Activated CD8-positive, alpha-beta memory T cell treated with anti-CD3 and anti-CD28 coated beads for 36 hours (primary cell): Measurements from ENCODE around the gene CCT6B. TPM values are rescaled to one million over a fixed set of nuclear protein-coding genes. Genes with fewer than 3 reads are reported as not detected.
"Not testable (repeated sequence)": the region's sequence is repeated elsewhere in the genome, so short reads cannot be mapped to it uniquely, and the experiment has no call there.

Experiments used
- CTCF ChIA-PET: fragments of 350-600 bp; sonication (Branson Sonifier 250); formaldehyde crosslinking; loops from one replicate; lab custom pipeline; 2021; ENCODE audit warnings: antibody characterized with exemption; lab: Charles Lee
- POLR2A ChIA-PET: fragments of 350-600 bp; sonication (Branson Sonifier 250); formaldehyde crosslinking; loops from one replicate; lab custom pipeline; 2021; ENCODE audit warnings: antibody characterized with exemption; lab: Charles Lee
- total RNA-seq, 2 experiments: library from RNA; stranded (reverse); gene quantifications; one replicate each; pipeline ENCODE4 v1.2.3, GENCODE V29; 2021

The CCT6B gene, protein sequence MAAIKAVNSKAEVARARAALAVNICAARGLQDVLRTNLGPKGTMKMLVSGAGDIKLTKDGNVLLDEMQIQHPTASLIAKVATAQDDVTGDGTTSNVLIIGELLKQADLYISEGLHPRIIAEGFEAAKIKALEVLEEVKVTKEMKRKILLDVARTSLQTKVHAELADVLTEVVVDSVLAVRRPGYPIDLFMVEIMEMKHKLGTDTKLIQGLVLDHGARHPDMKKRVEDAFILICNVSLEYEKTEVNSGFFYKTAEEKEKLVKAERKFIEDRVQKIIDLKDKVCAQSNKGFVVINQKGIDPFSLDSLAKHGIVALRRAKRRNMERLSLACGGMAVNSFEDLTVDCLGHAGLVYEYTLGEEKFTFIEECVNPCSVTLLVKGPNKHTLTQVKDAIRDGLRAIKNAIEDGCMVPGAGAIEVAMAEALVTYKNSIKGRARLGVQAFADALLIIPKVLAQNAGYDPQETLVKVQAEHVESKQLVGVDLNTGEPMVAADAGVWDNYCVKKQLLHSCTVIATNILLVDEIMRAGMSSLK
- under 1 TPM; 0.92 to 0.99 TPM for total RNA-seq

DNA sequence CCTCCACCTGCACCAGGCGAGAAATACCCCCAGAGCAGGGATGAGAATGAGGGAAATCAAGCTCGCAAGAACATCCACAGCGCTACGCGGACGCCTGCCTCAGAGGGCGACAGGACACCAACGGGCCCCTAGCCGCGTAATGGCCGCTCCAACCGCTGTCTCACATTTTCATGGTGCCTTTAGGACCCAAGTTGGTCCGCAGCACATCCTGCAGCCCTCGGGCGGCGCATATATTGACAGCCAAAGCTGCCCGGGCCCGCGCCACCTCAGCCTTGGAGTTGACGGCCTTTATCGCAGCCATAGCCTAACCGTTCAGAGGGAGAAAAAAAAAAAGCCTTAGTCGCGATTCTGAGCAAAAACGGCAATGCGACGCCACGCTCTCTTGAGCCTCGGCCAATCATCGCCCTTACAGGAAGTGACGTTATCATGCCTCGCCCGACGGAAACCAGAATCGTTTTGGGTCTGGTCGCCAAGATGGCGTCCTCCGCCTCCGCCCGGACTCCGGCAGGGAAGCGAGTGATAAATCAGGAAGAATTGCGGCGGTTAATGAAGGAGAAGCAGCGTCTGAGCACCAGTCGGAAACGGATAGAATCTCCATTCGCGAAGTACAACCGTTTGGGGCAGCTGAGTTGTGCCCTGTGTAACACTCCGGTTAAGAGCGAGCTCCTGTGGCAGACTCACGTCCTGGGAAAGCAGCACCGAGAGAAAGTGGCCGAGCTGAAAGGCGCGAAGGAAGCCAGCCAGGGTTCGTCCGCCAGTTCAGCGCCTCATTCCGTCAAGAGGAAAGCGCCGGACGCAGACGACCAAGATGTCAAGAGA is at the start of gene CCT6B, which contains the start of gene ZNF830:
CCT6B (minus strand) TSS at position 368 of the 819 bp plus-strand sequence; CDS start at position 301, 67 bp downstream.
ZNF830 (plus strand) TSS at position 448 of the 819 bp plus-strand sequence; CDS start at position 475, 27 bp downstream.
- ChIA-PET POLR2A (interaction anchor here (0.8 to 1.4 kb wide), 3 partner anchors 18 to 128 kb away, joined by 3 read pairs; no protein-coding TSS in a partner anchor), CTCF (interaction anchor here (1.7 kb wide), 1 partner anchor 158 kb away, joined by 6 read pairs; the partner anchor contains the start of gene RAD51D)

DNA sequence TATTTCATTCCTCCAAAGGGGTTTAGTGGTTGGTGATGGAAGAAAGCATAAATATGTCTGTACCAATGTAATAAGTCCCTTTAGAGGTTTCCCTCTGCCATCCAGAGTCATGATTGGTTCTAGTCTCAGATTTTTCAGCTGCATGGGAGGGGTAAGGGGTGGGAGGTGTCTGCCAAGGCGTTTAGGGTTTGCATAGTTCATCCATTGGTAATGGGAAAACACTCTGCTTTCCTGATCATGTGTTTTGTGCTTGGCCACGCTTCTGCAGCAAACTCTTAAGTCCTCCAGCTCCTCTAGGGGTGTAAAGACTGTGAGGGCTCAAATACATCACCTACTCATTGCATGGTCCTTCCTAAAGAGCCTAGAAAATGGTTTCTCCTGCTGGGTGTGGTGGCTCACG is 48.8 kb upstream of the CCT6B start:
- POLR2A ChIA-PET = no interaction called here
- CTCF ChIA-PET = no interaction called here

DNA sequence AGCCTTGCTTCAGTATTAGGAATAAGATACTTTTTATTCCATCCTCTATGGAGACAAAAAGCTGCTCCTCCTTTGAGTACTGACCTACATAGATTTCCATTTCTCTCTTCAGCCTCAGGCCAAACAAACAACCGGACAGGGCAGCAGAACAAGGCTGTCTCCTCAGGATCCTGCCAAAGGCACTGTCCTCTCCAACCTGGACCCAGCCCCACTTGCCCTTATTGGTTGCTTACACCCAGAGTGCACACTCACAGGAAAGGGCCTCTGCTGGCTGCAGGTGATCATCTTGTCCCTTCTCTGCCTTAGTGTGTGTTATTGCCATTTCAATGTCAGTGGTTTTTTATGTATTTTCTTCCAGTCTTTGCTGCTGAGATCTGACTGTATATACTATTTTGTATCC is 45.7 kb upstream of the CCT6B start:
- CTCF ChIA-PET = no interaction called here
- POLR2A ChIA-PET = no interaction called here

DNA sequence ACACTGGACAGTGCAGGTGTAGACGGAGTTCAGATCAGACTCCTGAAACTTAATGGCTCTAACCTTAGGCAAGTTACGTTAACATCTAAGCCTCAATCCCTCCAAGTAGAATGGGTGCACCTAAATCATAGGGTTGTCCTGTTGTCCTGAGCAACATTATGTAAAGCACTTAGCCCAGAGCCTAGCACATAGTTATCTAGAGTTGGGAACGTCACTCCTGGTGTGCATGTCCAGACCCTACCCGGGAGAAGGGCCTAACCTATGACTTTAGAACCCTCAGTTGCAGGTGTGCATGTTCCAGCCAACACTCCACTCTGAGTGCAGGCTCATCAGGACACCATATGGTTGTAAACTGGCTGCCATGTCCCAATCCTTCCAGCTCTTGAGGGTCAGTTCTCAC is 45.1 kb upstream of the CCT6B start:
- ChIA-PET CTCF (no interaction called here), POLR2A (no interaction called here)

DNA sequence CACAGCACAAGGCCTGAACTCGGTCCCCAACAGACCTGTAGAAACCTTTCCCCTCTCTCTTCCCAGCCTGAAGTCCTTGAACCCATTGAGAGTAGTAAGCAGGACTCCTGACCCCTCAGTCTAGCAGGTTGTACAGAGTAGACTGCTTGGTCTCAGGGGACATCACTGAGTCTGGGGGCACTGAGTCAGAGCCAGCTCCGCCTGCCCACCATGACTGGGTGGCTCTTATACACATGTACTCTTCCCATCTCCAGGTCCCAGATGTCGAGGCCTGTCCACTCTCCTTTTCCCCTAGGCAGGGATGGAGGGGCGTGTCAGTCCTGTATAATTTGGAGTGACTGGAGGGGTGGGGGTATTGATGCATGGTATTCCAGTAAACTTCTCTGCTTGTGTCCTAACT is 42.5 kb upstream of the CCT6B start:
- ChIA-PET POLR2A (no interaction called here), CTCF (interaction anchor here (0.9 to 1.3 kb wide), 3 partner anchors 10 to 116 kb away, joined by 3 read pairs; no protein-coding TSS in a partner anchor)

DNA sequence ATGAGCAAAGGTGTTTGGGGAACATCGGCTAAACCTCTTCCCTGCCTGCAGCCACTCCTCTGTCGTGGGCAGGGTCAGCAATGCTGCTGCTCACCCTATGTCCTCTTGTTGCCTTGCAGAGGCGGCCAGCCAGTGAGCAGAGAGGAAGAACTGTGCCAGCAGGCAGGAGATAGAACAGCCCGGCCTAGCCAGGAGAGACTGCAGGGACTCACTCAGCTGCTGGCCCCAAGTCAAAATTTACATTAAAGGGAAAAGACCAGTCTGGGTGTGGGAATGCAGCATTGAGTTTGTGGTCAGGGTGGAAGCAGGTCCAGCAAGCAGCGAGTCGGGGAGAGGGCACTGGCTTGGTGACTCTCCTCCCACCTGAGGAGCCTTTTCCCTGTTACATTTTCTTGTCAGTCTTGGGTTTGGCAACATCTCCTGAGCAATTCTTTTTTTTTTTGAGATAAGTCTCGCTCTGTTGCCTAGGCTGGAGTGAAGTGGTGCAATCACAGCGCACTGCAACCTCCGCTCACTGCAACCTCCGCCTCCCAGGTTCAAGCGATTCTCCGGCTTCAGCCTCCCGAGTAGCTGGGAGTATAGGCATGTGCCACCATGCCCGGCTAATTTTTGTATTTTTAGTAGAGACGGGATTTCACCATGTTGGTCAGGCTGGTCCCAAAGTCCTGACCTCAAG is 41.8 kb upstream of the CCT6B start:
- POLR2A ChIA-PET = no interaction called here
- CTCF ChIA-PET = interaction anchor here (0.9 to 1.3 kb wide), 3 partner anchors 11 to 117 kb away, joined by 3 read pairs; no protein-coding TSS in a partner anchor

DNA sequence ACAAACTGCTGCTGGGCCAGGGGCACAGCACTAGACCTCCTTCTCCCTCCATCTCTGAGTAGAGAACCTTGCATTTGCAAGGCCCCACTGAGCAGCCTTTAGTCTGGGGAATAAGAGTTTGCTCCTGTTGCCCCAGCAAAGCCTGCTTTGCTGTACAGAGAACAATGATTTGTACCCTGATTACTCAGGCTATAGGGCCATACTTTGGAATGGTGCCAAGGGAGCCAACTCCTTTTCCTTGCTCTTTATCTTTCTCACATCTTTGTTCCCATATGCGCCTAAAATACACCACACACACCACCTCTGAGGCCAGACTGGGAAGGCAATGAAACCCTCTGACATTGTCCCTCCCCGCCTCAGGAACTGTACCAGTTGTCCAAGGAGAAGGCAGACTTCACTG is 40.3 kb upstream of the CCT6B start:
- POLR2A ChIA-PET = no interaction called here

DNA sequence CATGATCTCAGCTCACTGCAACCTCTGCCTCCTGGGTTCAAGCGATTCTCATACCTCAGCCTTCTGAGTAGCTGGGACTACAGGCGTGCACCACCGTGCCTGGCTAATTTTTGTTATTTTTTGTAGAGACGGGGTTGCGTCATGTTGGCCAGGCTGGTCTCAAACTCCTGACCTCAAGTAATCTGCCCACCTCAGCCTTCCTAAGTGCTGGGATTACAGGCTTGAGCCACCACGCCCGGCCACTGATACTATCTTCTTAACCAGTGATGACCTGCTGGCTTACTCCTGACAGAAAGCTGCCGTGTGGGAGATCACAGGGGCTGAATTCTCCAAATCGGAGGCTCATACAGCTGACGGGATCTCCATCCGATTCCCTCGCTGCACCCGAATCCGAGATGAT is 39.7 kb upstream of the CCT6B start:
- CTCF ChIA-PET, POLR2A ChIA-PET: not testable (repeated sequence)

More for the DNA sequence above, 40.3 kb upstream of the CCT6B start:
- CTCF ChIA-PET = no interaction called here

DNA sequence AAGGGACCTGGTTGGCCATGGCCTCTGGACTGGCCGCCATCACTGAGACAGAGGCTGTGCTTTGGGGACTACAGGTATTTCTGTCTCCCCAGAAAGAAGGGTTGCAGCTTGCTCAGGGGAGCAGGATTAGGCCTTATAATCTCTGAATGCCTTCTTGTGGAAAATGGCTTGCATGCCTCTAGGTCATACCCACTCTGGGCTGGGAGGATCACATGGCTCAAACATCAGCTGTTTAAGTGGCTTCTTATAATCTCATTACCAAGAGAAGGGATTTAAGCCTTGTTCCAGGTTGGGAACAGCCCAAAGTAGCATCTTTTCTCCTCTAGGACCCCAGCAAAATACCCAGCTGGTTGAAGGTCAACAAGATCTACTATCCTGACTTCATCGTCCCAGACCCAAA is 38.2 kb upstream of the CCT6B start:
- POLR2A ChIA-PET = no interaction called here

DNA sequence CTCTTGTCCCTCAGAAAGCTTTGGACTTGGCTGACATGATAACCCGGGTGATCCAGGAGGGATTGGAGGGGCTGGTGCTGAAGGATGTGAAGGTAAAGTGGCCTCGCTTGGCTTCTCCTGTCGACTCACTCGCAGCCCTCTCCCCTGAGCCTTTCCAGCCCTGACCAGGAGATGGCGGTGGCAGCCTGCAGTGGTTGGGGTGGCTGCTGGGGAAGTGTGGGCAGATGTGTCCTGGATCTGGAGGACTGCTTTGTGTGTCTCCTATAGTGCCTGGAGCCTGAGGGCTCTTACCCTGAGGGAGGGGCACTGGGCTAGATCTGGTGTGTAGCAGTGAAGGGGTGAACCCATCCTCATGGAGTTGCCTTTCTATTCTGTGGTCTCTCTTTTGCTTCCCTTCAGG is 36.9 kb upstream of the CCT6B start:
- ChIA-PET CTCF (interaction anchor here (0.7 to 3.8 kb wide), 6 partner anchors 72 to 123 kb away, joined by 3 to 16 read pairs (median 6); partner anchors contain the start of gene RAD51D), POLR2A (no interaction called here)

More for the DNA sequence above, 38.2 kb upstream of the CCT6B start:
- CTCF ChIA-PET = interaction anchor here (0.5 to 3.8 kb wide), 8 partner anchors 9 to 121 kb away, joined by 3 to 16 read pairs (median 4); partner anchors contain the start of gene RAD51D

DNA sequence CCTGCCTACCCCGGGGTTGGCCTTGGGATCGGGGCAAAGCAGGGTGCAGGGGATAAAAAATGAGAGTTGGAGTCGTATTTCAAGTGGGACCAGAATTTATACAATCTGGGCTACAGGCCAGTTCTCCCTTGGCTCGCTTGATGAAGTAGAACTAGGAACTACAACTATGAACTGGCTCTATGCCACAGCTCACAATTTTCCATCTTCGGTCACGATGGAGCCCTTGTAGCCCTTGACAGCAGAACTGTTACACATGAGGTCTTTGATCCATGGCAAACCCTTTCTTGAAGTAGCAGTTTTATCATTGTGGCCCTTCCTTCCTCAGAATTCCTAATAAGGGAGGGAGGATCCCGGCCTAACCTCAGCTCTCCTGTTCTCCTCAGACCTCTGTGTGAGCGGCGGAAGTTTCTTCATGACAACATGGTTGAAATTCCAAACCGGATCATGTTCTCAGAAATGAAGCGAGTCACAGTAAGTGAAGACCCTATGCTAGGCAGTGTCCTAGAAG is 36.1 kb upstream of the CCT6B start:
- ChIA-PET CTCF (interaction anchor here (0.7 to 3.8 kb wide), 4 partner anchors 93 to 124 kb away, joined by 3 to 16 read pairs (median 8); partner anchors contain the start of gene RAD51D), POLR2A (no interaction called here)

DNA sequence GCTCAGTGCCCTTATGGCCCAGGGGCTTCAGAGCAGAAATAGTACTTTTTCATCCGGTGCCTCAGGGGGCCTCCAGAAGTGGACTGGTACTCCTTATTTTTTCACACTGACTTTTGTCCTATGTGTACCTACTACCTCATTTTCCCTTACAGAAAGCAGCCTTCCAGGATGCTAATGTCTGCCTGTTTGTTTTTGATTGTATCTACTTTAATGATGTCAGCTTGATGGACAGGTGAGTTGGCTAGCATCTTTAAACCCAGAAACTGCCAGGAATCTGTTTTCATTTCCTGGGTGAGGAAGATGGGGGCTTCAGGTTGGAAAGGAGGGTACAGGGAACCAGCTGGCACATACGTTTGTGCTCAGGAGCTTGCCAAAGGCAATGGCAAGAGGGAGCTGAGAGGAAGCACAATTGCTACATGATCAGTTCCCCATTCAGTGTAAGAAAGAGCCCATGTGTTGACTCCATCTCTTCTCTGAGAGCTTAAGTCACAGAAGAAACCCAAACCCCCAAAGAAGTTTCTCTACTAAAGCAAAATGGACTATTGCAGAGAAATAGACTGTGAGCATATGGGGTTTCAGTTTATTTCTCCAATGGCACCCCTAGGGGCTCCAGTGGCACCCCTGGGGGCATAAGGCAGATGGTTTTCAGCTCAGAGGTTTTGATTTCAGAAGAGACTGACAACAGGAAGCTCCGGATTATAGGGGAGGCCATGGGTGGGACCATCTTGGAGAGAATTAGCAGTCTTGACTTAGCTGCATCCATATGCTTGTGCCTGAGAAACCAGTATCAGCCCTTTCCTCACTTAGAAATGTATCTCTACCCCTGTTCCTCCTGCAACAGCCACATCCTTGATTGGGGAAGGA is 35.4 kb upstream of the CCT6B start:
- ChIA-PET CTCF (interaction anchor here (0.8 to 3.8 kb wide), 5 partner anchors 14 to 123 kb away, joined by 3 to 16 read pairs (median 5); partner anchors contain the start of gene RAD51D), POLR2A (no interaction called here)

DNA sequence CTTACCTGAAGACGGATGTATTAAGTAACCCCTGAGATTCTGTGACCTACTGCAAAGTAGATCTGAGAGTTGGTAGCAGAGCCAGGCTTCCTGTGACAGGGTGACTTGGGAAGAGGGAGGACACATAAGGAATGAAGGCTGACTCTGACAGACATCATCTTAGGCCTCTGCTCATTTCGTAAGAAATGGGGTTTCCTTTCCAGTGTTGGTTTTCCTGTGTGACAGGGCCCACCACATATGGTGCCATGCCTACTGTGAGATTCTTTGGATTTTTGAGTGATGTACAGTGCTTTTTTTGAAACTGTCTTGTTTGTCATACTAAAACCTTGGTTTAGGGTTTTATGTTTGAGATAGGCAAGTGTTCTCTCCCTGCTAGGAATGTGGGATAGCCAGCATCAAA is 31.8 kb upstream of the CCT6B start:
- ChIA-PET POLR2A (no interaction called here), CTCF (interaction anchor here (2.1 kb wide), 2 partner anchors 12 to 126 kb away, joined by 5 to 13 read pairs; partner anchors contain the start of gene RAD51D)

DNA sequence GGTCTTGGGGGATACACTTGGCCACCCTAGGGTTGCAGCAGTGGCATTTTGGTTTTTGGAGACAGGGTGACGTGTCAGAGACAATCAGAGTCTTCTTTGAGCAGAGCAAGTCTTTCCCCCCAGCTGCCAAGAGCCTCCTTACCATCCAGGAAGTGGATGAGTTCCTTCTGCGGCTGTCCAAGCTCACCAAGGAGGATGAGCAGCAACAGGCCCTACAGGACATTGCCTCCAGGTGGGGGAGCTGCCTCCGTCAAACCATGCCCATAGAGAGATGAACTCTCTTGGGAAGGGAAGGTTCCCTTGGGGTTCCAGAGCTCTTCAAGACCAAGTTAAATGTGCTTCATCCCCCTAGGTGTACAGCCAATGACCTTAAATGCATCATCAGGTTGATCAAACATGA is 30.3 kb upstream of the CCT6B start:
- ChIA-PET CTCF (interaction anchor here (1.2 kb wide), 1 partner anchor 128 kb away, joined by 5 read pairs; the partner anchor contains the start of gene RAD51D), POLR2A (interaction anchor here (1.4 kb wide), 1 partner anchor 30 kb away, joined by 3 read pairs; no protein-coding TSS in a partner anchor)

DNA sequence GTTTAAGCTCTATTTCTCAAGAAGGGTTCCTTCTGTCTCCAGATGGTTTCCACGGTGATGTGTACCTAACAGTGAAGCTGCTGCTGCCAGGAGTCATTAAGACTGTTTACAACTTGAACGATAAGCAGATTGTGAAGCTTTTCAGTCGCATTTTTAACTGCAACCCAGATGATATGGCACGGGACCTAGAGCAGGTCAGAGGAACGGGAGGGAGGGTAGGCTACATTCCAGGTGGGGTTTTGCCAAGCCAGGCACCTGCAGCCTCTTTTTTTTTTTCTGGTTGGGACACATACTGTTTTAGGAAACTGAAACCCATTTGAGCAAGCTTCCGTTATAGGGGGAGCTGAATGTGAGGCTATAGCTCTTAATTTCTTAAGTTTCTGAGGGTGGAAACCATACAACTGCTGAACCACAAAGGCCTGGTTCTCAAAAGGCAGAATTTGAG is 29.7 kb upstream of the CCT6B start:
- CTCF ChIA-PET = interaction anchor here (0.6 to 1.5 kb wide), 3 partner anchors 9 to 129 kb away, joined by 3 to 5 read pairs (median 4); partner anchors contain the start of genes LIG3 and RAD51D
- POLR2A ChIA-PET = interaction anchor here (0.6 to 1.4 kb wide), 2 partner anchors 31 to 600 kb away, joined by 3 to 11 read pairs; no protein-coding TSS in a partner anchor

DNA sequence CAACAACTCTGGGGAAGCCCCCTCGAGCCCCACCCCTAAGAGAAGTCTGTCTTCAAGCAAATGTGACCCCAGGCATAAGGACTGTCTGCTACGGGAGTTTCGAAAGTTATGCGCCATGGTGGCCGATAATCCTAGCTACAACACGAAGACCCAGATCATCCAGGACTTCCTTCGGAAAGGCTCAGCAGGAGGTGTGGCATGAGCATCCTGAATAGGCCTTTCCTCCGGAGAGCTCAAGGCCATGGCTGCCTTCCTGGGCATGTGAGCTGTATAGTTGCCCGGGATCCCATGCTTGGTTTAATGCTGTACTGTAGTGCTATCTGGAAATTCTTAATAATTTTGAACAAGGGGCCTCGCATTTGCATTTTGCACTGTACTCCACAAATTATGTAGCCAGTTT is 28.2 kb upstream of the CCT6B start:
- ChIA-PET CTCF (interaction anchor here (1.5 to 1.7 kb wide), 2 partner anchors 10 to 129 kb away, joined by 3 to 4 read pairs; no protein-coding TSS in a partner anchor), POLR2A (no interaction called here)

DNA sequence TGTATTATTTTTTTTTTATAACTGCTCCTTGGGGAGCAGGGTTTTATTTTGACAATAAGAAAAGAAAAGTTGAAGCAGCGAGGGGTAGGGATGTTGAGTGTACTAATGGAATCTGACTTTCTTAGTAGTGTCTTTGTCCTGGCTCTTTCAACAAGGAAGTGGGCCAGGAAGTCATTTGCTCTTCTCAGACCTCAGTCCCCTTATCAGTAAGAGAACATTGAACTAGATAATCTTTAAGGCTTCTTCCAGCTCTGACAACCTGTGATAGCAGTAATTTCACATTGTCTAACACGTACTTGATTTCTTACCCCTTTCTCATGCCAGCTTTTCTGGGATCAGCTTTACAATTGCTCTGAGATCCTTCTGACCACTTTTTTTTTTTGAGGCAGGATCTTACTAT is 27.4 kb upstream of the CCT6B start:
- POLR2A ChIA-PET = no interaction called here
- CTCF ChIA-PET = interaction anchor here (1.1 to 1.7 kb wide), 2 partner anchors 58 to 130 kb away, joined by 3 to 4 read pairs; no protein-coding TSS in a partner anchor
